Suprapubic skin (tissue), 3 donors: ENCODE measurements around the gene ZACN.
"Not testable (repeated sequence)": the region's sequence is repeated elsewhere in the genome, so short reads cannot be mapped to it uniquely, and the experiment has no call there.

Experiments
- CTCF ChIP-seq, 2 donors: fragments of 200-600 bp in 1 of 2; fragments of 450-650 bp in 1 of 2; sonication (generic) in 1 of 2; IDR thresholded peaks; one replicate each; pipeline ENCODE4 v1.5.1; 2016 to 2019; ENCODE audit warnings: antibody characterized with exemption in 2 of 2, mild to moderate bottlenecking in 1 of 2, moderate library complexity in 1 of 2
- POLR2A ChIP-seq, 2 donors: fragments of 450-650 bp; IDR thresholded peaks; one replicate each; pipeline ENCODE4 v1.6.1; 2017; ENCODE audit warnings: antibody characterized with exemption in 2 of 2, mild to moderate bottlenecking in 2 of 2, moderate library complexity in 2 of 2

GRCh38 chr17:76044475-76045007 is 34.4 kb upstream of the ZACN start:
- not testable (repeated sequence) for TF ChIP-seq CTCF, POLR2A (IDR thresholded peaks at IDR 0.05)
